GM18861 (cell line): Measurements from ENCODE around the gene KHDC3L.

Source experiments
- ATAC-seq: cut with Tn5 transposase; IDR thresholded peaks from one replicate; pipeline ENCODE4 v1.9.1; 2021; ENCODE audit not compliant: unreplicated experiment

KHDC3L gene

GRCh38 chr6:73362358-73362757 is at the start of gene KHDC3L:
Gene KHDC3L (plus strand): TSS chr6:73362658. CDS start chr6:73362730, 72 bp downstream.
- ATAC-seq = no peak

GRCh38 chr6:73314577-73315492 is 47.6 kb upstream of the KHDC3L start:
- no peak for ATAC-seq

GRCh38 chr6:73323323-73323722 is 39.1 kb upstream of the KHDC3L start:
- no peak for ATAC-seq

- no peak for ATAC-seq
These were observed 36.8 kb upstream of the KHDC3L start for GRCh38 chr6:73325656-73326055.

GRCh38 chr6:73328790-73329189 is 33.7 kb upstream of the KHDC3L start:
- no peak for ATAC-seq

- no peak for ATAC-seq
These were observed 33.3 kb upstream of the KHDC3L start for GRCh38 chr6:73329201-73329600.

GRCh38 chr6:73339340-73339739 is 23.1 kb upstream of the KHDC3L start:
- no peak for ATAC-seq

- no peak for ATAC-seq
These were observed 22.4 kb upstream of the KHDC3L start for GRCh38 chr6:73340048-73340447.

- ATAC-seq = no peak
These were observed 21.1 kb upstream of the KHDC3L start for GRCh38 chr6:73341335-73341734.

GRCh38 chr6:73342174-73342573 is 20.3 kb upstream of the KHDC3L start:
- no peak for ATAC-seq

- ATAC-seq = no peak
These were observed 19.3 kb upstream of the KHDC3L start for GRCh38 chr6:73343164-73343563.

- no peak for ATAC-seq
These were observed 13.8 kb upstream of the KHDC3L start for GRCh38 chr6:73348550-73349204.

GRCh38 chr6:73349311-73349710 is 13.1 kb upstream of the KHDC3L start:
- no peak for ATAC-seq

- no peak for ATAC-seq
These were observed 8.5 kb upstream of the KHDC3L start, which contains the start of gene DPPA5 for GRCh38 chr6:73353636-73354593. Gene DPPA5 (minus strand): TSS chr6:73354276. CDS start chr6:73354225, 51 bp downstream.

GRCh38 chr6:73362869-73363536 is 545 bp downstream of the KHDC3L start:
- no peak for ATAC-seq

- no peak for ATAC-seq
These were observed 1.0 kb downstream of the KHDC3L start for GRCh38 chr6:73363537-73363875.

- ATAC-seq = no peak
These were observed 1.7 kb downstream of the KHDC3L start for GRCh38 chr6:73364121-73364520.

- ATAC-seq = no peak
These were observed 2.1 kb downstream of the KHDC3L start for GRCh38 chr6:73364549-73364948.

- ATAC-seq = no peak
These were observed 5.4 kb downstream of the KHDC3L start for GRCh38 chr6:73367761-73368355.

- ATAC-seq = no peak
These were observed 6.2 kb downstream of the KHDC3L start for GRCh38 chr6:73368675-73369074.
